GDM1 (cell line): Measurements from ENCODE around the gene PAN2.
"Not testable (repeated sequence)": the region's sequence is repeated elsewhere in the genome, so short reads cannot be mapped to it uniquely, and the experiment has no call there.

Experiments used
- DNase-seq: peaks from one replicate; lab custom pipeline; 2025; lab: John Stamatoyannopoulos, UW

Gene PAN2

GRCh38 chr12:56333679-56334489 lies at the start of gene PAN2:
PAN2 (minus strand) TSS chr12:56334000; CDS start chr12:56333094, 906 bp downstream.
- DNase-seq: peak; percentile 95

- DNase-seq: no peak
These were observed 48.8 kb upstream of the PAN2 start for GRCh38 chr12:56382611-56383010.

- no peak for DNase-seq
These were observed 44.2 kb upstream of the PAN2 start for GRCh38 chr12:56377989-56378316.

GRCh38 chr12:56377310-56377988 lies 43.6 kb upstream of the PAN2 start:
- no peak for DNase-seq

- DNase-seq: no peak
These were observed 42.0 kb upstream of the PAN2 start for GRCh38 chr12:56375598-56376434.

GRCh38 chr12:56374726-56375597 lies 41.2 kb upstream of the PAN2 start:
- no peak for DNase-seq

GRCh38 chr12:56373515-56373914 lies 39.7 kb upstream of the PAN2 start:
- DNase-seq: no peak

- DNase-seq: no peak
These were observed 33.1 kb upstream of the PAN2 start for GRCh38 chr12:56366948-56367347.

- no peak for DNase-seq
These were observed 28.6 kb upstream of the PAN2 start, which contains the start of gene APOF for GRCh38 chr12:56362130-56363059. APOF (minus strand) TSS chr12:56362857; CDS start chr12:56362745, 112 bp downstream.

- no peak for DNase-seq
These were observed 27.8 kb upstream of the PAN2 start for GRCh38 chr12:56361487-56362129.

- peak; percentile 100 for DNase-seq
These were observed 26.3 kb upstream of the PAN2 start, which contains the start of gene STAT2 for GRCh38 chr12:56359851-56360767. STAT2 (minus strand) TSS chr12:56360107; CDS start chr12:56356571, 3,536 bp downstream.

- DNase-seq: no peak
These were observed 25.2 kb upstream of the PAN2 start for GRCh38 chr12:56358836-56359532.

- no peak for DNase-seq
These were observed 17.5 kb upstream of the PAN2 start for GRCh38 chr12:56351325-56351724.

GRCh38 chr12:56350662-56351061 lies 16.9 kb upstream of the PAN2 start:
- DNase-seq: no peak

GRCh38 chr12:56348776-56349175 lies 15.0 kb upstream of the PAN2 start:
- DNase-seq: no peak

- not testable (repeated sequence) for DNase-seq
These were observed 13.5 kb upstream of the PAN2 start for GRCh38 chr12:56347255-56347654.

GRCh38 chr12:56346675-56347074 lies 12.9 kb upstream of the PAN2 start:
- no peak for DNase-seq

GRCh38 chr12:56342290-56342689 lies 8.5 kb upstream of the PAN2 start:
- DNase-seq: not testable (repeated sequence)
